HepG2 (cell line): ENCODE measurements around the gene TXNRD1. TPM values are rescaled to one million over a fixed set of nuclear protein-coding genes. Genes with fewer than 3 reads are reported as not detected.

Experiments
- LRRFIP1 ChIP-seq: sonication (generic); formaldehyde crosslinking; conservative IDR thresholded peaks from 2 replicates; pipeline ENCODE4 v1.4.0; 2020; ENCODE audit warnings: missing genetic modification reagents
- SIN3B ChIP-seq: fragments of 150-350 bp; IDR thresholded peaks from 2 replicates; pipeline ENCODE4 v1.6.1; 2014; ENCODE audit warnings: low read length
- ZNF136 ChIP-seq: sonication (generic); formaldehyde crosslinking; IDR thresholded peaks from 2 replicates; pipeline ENCODE4 v1.8.1; 2022; ENCODE audit warnings: low read depth, mild to moderate bottlenecking, moderate library complexity, missing genetic modification reagents
- ZNF142 ChIP-seq: sonication (generic); formaldehyde crosslinking; IDR thresholded peaks from 2 replicates; pipeline ENCODE4 v1.4.0; 2020; ENCODE audit warnings: missing genetic modification reagents
- ZNF18 ChIP-seq: sonication (generic); formaldehyde crosslinking; IDR thresholded peaks from 2 replicates; pipeline ENCODE4 v1.8.0; 2022; ENCODE audit warnings: mild to moderate bottlenecking, missing genetic modification reagents; ENCODE audit not compliant: insufficient replicate concordance
- ZNF225 ChIP-seq: sonication (generic); formaldehyde crosslinking; IDR thresholded peaks from 2 replicates; pipeline ENCODE4 v1.4.0; 2020; ENCODE audit warnings: mild to moderate bottlenecking, missing genetic modification reagents
- ZNF318 ChIP-seq: sonication (generic); formaldehyde crosslinking; IDR thresholded peaks from 2 replicates; pipeline ENCODE4 v1.4.0; 2020; ENCODE audit warnings: mild to moderate bottlenecking, missing genetic modification reagents
- ZNF451 ChIP-seq: sonication (generic); formaldehyde crosslinking; IDR thresholded peaks from 2 replicates; pipeline ENCODE4 v1.5.0; 2020; ENCODE audit warnings: mild to moderate bottlenecking, missing genetic modification reagents
- polyA plus RNA-seq, 8 experiments: library from polyadenylated mRNA; depleted of rRNA in 3 of 8; stranded (reverse) in 7 of 8; unstranded in 1 of 8; fragments of >200 nt; fragmentation: Illumina TruSeq in 4 of 8; extraction: Trizol in 4 of 8; gene quantifications; 2 replicates each; pipeline versions ENCODE4 v1.2.1 to v1.2.3, GENCODE V29; 2011 to 2016; ENCODE audit warnings: low read depth in 4 of 8, missing spikeins in 1 of 8, mixed read lengths in 1 of 8; ENCODE audit not compliant: insufficient read depth in 1 of 8
- total RNA-seq, 5 experiments: library from RNA; depleted of rRNA; stranded (reverse); fragments of >200 nt; fragmentation: Illumina TruSeq; extraction: Trizol; gene quantifications; 2 replicates each; pipeline ENCODE4 v1.2.3, GENCODE V29; 2016; ENCODE audit warnings: low read depth in 1 of 5

The TXNRD1 gene
- total and polyA plus RNA-seq, 2 of the 13 experiments (the other 11 are each of a cell fraction or from before 2014, with no cell fraction given) = 54.0 to 190 TPM

GRCh38 chr12:104286516-104287482 is 71.2 kb downstream of the TXNRD1 start (continued):
- peak; percentile 81 for TF ChIP-seq ZNF142
- peak; percentile 63; the same call in 1 of the 2 replicates for TF ChIP-seq ZNF225
- TF ChIP-seq SIN3B = 0 out of 2 replicates have a peak, but pooled peaks have one; percentile 29
- TF ChIP-seq ZNF18 = no peak
- TF ChIP-seq ZNF318 (CRISPR knock-in tag) = peak; percentile 33; the same call in 1 of the 2 replicates
- TF ChIP-seq LRRFIP1 (CRISPR knock-in tag) = no peak
- no peak for TF ChIP-seq ZNF451 (CRISPR knock-in tag)
- peak; percentile 69; the same call in 1 of the 2 replicates for TF ChIP-seq ZNF136
